Measurements from ENCODE around the gene RETREG1. TPM values are rescaled to one million over a fixed set of nuclear protein-coding genes. Genes with fewer than 3 reads are reported as not detected.

The RETREG1 gene
- total RNA-seq, 1 donor from 2014 or later, result 11.6 TPM

DNA sequence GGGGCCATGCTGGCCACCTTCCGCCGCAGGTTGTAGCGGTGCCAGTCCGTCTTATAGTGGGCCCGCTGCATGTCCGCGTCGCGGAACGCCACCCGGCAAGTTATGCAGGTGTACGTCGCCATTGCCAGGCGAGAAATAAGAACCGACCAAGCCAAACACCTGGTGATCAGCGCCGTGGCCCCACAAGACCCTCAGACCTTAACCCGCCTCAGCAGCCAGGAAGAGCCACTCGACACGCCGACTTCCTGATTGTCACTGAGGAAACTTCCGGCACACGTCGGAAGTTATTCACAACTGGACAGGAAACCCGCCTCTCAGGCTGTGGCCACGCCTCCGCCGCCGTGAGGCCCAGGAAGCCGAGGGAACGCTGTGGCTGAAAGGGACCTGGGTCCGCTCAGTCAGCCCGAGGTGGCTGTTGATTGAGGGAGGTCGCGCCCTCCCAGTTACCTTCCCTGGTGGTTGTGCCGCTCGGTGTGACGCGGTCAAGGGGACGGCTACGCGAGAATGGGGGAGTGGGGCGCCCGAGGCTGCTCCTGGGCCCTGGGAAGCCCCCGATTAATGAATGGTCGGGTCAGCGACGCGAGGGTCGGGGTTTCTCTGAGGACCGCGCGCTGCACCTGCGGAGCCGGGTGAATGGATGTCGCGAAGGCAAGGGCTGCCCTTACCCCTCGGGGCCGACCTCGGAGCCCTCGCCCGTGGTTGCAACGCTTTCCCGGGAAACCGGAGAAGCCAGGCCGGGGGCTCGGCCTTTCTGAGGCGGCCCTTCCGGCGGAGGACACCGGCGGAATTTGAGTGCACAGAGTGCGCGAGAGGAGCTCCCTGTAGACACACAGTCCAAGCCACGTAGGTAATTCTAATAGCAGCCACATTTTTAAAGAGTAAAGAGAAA is 151.0 kb downstream of the RETREG1 start, which contains the start of gene ZNF622:
TSS of gene ZNF622 (minus strand) at position 257 of the 889 bp plus-strand sequence. CDS start at position 122, 135 bp downstream.
- TF ChIP-seq CTCF (conservative IDR thresholded peaks at IDR 0.05), result no peak
- Mint-ChIP-seq H3K9me3 (no peaks in the 10 kb centered on the region), H3K36me3 (peaks cover 23% of the 10 kb centered on the region), H3K27me3 (no peaks in the 10 kb centered on the region), H3K4me1 (ENCODE audit: unreplicated experiment) (peaks cover 53% of the 10 kb centered on the region), H3K27ac (peak within 1 kb of the TSS; percentile 96), H3K4me3 (peak within 1 kb of the TSS; percentile 94)
- DNase-seq (ENCODE audit: extremely low spot score, unreplicated experiment), result peak; percentile 86

- Mint-ChIP-seq H3K36me3 (peaks cover 23% of the 10 kb centered on the region), H3K4me3 (peak overlapping the region; percentile 94), H3K27ac (peak overlapping the region; percentile 96), H3K4me1 (ENCODE audit: unreplicated experiment) (peaks cover 53% of the 10 kb centered on the region), H3K9me3 (no peaks in the 10 kb centered on the region), H3K27me3 (no peaks in the 10 kb centered on the region)
- DNase-seq (ENCODE audit: extremely low spot score, unreplicated experiment), result no peak
- peak; percentile 52 for TF ChIP-seq CTCF (conservative IDR thresholded peaks at IDR 0.05)
These were observed 151.9 kb downstream of the RETREG1 start for GRCh38 chr5:16464664-16465543.

- no peaks in the 10 kb centered on the region for H3K9me3 Mint-ChIP-seq
- H3K27me3 Mint-ChIP-seq, result no peaks in the 10 kb centered on the region
- peak overlapping the region; percentile 94 for H3K4me3 Mint-ChIP-seq
- H3K27ac Mint-ChIP-seq, result peak overlapping the region; percentile 96
- DNase-seq (ENCODE audit: extremely low spot score, unreplicated experiment), result no peak
- H3K4me1 Mint-ChIP-seq (ENCODE audit: unreplicated experiment), result peaks cover 51% of the 10 kb centered on the region
- no peak for TF ChIP-seq CTCF (conservative IDR thresholded peaks at IDR 0.05)
- peaks cover 23% of the 10 kb centered on the region for H3K36me3 Mint-ChIP-seq
These were observed 152.6 kb downstream of the RETREG1 start for GRCh38 chr5:16464231-16464630.

DNA sequence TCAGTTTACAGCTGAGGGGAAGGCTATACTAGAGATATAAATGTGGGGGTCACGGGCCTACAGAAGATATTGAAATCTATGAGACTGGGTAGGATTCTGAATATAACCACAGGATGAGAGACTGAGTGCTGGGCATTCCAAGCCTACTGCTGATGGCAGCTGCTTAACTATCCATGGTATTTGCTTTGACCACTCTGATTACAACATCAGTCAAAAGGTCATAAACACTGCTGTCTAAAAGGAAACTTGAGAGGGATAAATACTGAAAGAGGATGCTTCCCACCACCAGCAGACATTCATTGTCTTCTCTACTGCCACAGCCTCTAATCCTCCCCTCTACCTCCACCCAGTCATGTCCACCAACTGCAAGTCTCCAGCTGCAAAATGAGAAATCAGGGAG is 155.0 kb downstream of the RETREG1 start:
- Mint-ChIP-seq H3K27me3 (no peaks in the 10 kb centered on the region), H3K4me3 (no peak overlapping the region), H3K36me3 (peaks cover 20% of the 10 kb centered on the region), H3K9me3 (no peaks in the 10 kb centered on the region), H3K27ac (no peak overlapping the region), H3K4me1 (ENCODE audit: unreplicated experiment) (peaks cover 30% of the 10 kb centered on the region)
- no peak for DNase-seq (ENCODE audit: extremely low spot score, unreplicated experiment)
- no peak for TF ChIP-seq CTCF (conservative IDR thresholded peaks at IDR 0.05)

GRCh38 chr5:16461026-16461425 is 155.8 kb downstream of the RETREG1 start:
- H3K4me1 Mint-ChIP-seq (ENCODE audit: unreplicated experiment), result peaks cover 35% of the 10 kb centered on the region
- DNase-seq (ENCODE audit: extremely low spot score, unreplicated experiment), result no peak

More at GRCh38 chr5:16461026-16461425, 155.8 kb downstream of the RETREG1 start:
- Mint-ChIP-seq H3K27ac (no peak overlapping the region), H3K9me3 (no peaks in the 10 kb centered on the region), H3K4me3 (peak overlapping the region; percentile 72), H3K27me3 (no peaks in the 10 kb centered on the region), H3K36me3 (peaks cover 26% of the 10 kb centered on the region)
- no peak for TF ChIP-seq CTCF (conservative IDR thresholded peaks at IDR 0.05)
